GM10248 (cell line): ENCODE results near the gene HYPK.

Source experiments
- CTCF ChIA-PET: fragments of 300-600 bp; sonication (Branson Sonifier 250); formaldehyde crosslinking; extraction: SDS; loops from one replicate; lab custom pipeline; 2021; ENCODE audit warnings: antibody characterized with exemption; lab: Yijun Ruan, JAX
- POLR2A ChIA-PET: fragments of 350-650 bp; sonication (Branson Sonifier 250); formaldehyde crosslinking; extraction: SDS; loops from one replicate; lab custom pipeline; 2020; ENCODE audit warnings: antibody characterized with exemption; lab: Yijun Ruan, JAX
- DNase-seq: peaks from one replicate; pipeline ENCODE4 v3.0.0; 2012; ENCODE audit errors: extremely low spot score
- TF ChIP-seq, protein P1 (sequence below): IDR thresholded peaks from 2 replicates; pipeline ENCODE4 v1.5.1; 2012; ENCODE audit warnings: mild to moderate bottlenecking, low read depth; ENCODE audit errors: extremely low read depth, missing control alignments, control extremely low read depth

HYPK gene

DNA sequence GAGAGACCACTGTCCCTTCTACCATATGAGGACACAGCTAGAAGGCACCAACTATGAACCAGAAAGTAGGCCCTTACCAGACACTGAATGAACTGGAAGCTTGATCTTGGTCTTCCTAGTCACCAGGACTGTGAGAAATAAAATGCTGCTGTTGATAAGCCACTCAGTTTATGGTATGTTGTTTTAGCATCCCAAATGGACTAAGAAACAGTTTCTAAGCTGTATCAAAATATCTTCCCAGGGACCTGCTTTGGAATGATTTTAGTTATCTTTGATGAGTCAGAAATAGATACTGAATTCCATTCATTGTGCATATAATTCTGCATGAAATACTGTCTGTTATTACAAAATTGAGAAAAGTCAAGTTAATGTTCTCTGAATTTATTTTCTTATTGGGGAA, 45.0 kb downstream of the HYPK start:
- POLR2A ChIA-PET, result no interaction called here
- CTCF ChIA-PET, result interaction anchor here (1.2 to 1.5 kb wide), 2 partner anchors 8 kb away, joined by 3 read pairs; no protein-coding TSS in a partner anchor
- DNase-seq, result no peak
- TF ChIP-seq, protein P1, sequence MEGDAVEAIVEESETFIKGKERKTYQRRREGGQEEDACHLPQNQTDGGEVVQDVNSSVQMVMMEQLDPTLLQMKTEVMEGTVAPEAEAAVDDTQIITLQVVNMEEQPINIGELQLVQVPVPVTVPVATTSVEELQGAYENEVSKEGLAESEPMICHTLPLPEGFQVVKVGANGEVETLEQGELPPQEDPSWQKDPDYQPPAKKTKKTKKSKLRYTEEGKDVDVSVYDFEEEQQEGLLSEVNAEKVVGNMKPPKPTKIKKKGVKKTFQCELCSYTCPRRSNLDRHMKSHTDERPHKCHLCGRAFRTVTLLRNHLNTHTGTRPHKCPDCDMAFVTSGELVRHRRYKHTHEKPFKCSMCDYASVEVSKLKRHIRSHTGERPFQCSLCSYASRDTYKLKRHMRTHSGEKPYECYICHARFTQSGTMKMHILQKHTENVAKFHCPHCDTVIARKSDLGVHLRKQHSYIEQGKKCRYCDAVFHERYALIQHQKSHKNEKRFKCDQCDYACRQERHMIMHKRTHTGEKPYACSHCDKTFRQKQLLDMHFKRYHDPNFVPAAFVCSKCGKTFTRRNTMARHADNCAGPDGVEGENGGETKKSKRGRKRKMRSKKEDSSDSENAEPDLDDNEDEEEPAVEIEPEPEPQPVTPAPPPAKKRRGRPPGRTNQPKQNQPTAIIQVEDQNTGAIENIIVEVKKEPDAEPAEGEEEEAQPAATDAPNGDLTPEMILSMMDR, result no peak

DNA sequence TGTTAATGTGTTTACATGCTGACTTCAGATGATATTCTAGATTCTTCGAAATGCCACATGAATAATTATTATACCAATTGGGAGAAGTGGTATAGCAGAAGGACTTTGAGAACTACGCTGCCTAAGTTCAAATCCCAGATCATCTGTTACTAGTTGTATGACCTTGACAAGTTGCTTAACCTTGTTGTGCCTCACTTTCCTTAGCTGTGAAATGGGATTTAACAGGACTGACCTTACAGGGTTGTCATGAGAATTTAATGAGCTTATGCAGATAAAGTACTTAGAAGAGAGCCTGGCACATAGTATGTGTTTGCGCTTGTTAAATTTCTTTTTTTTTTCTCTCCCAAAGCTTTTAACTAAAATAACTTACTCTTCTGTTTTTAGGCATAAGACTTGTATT, 50.9 kb downstream of the HYPK start:
- POLR2A ChIA-PET, result no interaction called here
- CTCF ChIA-PET, result interaction anchor here (1.3 kb wide), 1 partner anchor 10 kb away, joined by 3 read pairs; no protein-coding TSS in a partner anchor
- DNase-seq, result no peak
- TF ChIP-seq, protein P1, result no peak

DNA sequence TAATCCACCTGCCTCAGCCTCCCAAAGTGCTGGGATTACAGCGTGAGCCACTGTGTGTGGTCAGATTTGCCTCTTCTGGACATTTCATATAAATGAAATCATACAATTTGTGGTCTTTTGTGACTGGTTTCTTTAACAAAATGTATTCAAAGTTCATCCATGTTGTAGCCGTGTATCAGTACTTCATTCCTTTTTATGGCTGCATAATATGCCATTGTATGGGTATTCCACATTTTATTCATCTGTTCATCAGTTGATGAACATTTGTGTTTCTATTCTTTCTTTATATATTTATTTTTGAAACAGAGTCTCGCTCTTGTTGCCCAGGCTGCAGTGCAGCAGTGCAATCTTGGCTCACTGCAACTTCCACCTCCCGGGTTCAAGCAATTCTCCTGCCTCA, 52.2 kb downstream of the HYPK start:
- POLR2A ChIA-PET, result no interaction called here
- CTCF ChIA-PET, result no interaction called here
- no peak for DNase-seq
- TF ChIP-seq, protein P1, result no peak
